Measurements from ENCODE around the gene FOXD4L5. TPM values are rescaled to one million over a fixed set of nuclear protein-coding genes. Genes with fewer than 3 reads are reported as not detected.
"Not testable (repeated sequence)": the region's sequence is repeated elsewhere in the genome, so short reads cannot be mapped to it uniquely, and the experiment has no call there.

The FOXD4L5 gene
- polyA plus RNA-seq (2011; rRNA removed) (not detected in 2 replicates), polyA minus RNA-seq (2011; rRNA and poly(A)+ RNA removed) (not detected in 2 replicates)

DNA sequence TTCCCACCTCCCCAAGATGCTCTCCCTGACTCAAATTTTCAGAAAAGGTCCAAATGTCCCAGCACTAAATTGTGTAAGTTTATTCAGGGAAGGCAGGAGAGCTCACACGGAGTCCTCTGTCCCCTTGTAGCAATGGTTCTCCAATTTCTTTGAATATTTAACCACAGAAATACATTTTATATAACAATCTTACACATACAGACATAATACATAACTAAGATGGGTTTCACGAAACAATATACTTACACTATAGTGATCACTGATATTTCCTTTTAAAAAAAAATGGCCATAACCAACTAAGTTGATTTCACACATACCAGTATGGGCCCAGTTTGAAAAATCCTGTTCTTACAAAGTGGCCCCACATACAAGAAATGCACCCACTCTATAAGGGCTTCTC lies at the start of gene FOXD4L5:
Gene FOXD4L5 (minus strand): TSS at position 101 of the 400 bp plus-strand sequence. CDS start 832 bp downstream, outside the sequence.
- H3K36me3 ChIP-seq (ENCODE audit: control insufficient read depth, insufficient read depth, low read length); DNase-seq (ENCODE audit: low read depth); H3K4me3 ChIP-seq (ENCODE audit: low read depth, low read length); H3K27me3 ChIP-seq (ENCODE audit: control insufficient read depth, insufficient read depth, low read length); CTCF ChIA-PET; POLR2A ChIA-PET: not testable (repeated sequence)

DNA sequence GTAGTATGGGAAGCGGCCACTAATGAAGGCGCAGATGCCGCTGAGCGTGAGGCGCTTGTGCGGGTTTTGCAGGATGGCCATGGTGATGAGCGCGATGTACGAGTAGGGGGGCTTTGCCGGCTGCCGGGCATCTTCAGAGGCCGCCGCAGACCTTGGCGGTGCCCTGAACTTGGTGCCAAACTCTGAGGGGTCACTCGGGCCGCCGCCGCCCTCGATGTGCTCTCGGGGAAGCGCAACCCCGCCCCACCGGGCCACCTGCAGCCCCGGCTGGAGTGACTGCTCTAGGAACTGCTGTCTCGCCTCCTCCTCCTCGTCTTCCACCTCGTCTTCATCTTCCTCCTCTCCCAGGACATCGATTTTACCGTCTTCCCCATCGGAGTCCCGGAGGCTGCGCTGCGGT lies 1.1 kb downstream of the FOXD4L5 start:
- H3K36me3 ChIP-seq (ENCODE audit: control insufficient read depth, insufficient read depth, low read length); H3K27me3 ChIP-seq (ENCODE audit: control insufficient read depth, insufficient read depth, low read length); H3K4me3 ChIP-seq (ENCODE audit: low read depth, low read length); POLR2A ChIA-PET; DNase-seq (ENCODE audit: low read depth); CTCF ChIA-PET: not testable (repeated sequence)

DNA sequence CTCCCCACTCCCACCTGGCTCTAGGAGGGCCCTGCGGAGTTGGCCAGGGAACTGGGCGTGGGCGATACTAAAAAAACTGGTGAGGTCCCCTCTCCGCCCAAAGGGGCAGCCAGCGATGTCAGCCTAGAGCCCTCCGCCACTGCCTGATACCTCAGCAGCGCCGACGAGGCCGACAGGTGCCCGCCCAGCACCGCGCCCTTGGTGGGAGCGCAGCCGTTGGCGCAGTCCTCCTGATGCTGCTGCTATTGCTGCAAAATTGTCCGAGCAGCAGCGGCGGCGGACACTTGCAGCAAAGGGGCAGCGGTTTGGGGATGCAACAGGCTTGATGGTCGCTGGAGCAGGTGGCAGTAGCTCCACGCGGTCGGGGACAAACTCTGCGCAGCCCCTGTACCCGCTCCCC lies 2.0 kb downstream of the FOXD4L5 start:
- H3K36me3 ChIP-seq (ENCODE audit: control insufficient read depth, insufficient read depth, low read length); POLR2A ChIA-PET; H3K4me3 ChIP-seq (ENCODE audit: low read depth, low read length); DNase-seq (ENCODE audit: low read depth); H3K27me3 ChIP-seq (ENCODE audit: control insufficient read depth, insufficient read depth, low read length); CTCF ChIA-PET: not testable (repeated sequence)

Small RNAs within 50 kb of the gene (small RNA-seq; reads per million reads assigned to genes)
- not detected for gene IGKV1OR9-1 (ENCODE audit: insufficient read length, low read depth, low replicate concordance)

Data from BJ (cell line).